Neural cell (in vitro differentiated cells): ENCODE measurements around the gene FOXE3. TPM values are rescaled to one million over a fixed set of nuclear protein-coding genes. Genes with fewer than 3 reads are reported as not detected.

Experiments used
- H2AFZ ChIP-seq: fragments of 200-600, 300-800 bp; sonication (generic), shearing (Covaris generic); 2 replicates; pipeline ENCODE4 v1.6.0; 2014; ENCODE audit warnings: low read depth, mild to moderate bottlenecking, antibody characterized with exemption, low read length, moderate library complexity
- H3F3A ChIP-seq: fragments of 200-600 bp; shearing (Covaris generic); 2 replicates; pipeline ENCODE4 v1.6.1; 2016; ENCODE audit warnings: mild to moderate bottlenecking, moderate library complexity, mixed read lengths, antibody characterized with exemption, low read length; ENCODE audit not compliant: insufficient read depth, poor library complexity, severe bottlenecking
- H3K27ac ChIP-seq: fragments of 200-600, 300-800 bp; sonication (generic), shearing (Covaris generic); 2 replicates; pipeline ENCODE4 v1.5.1; 2014; ENCODE audit warnings: mild to moderate bottlenecking, low read length, moderate library complexity
- H3K27me3 ChIP-seq: fragments of 300-800, 200-600 bp; sonication (generic), shearing (Covaris generic); 2 replicates; pipeline ENCODE4 v1.6.0; 2014; ENCODE audit warnings: mild to moderate bottlenecking, low read depth, low read length, moderate library complexity; ENCODE audit not compliant: insufficient read depth
- H3K36me3 ChIP-seq: fragments of 300-800, 200-600 bp; sonication (generic), shearing (Covaris generic); 2 replicates; pipeline ENCODE4 v1.5.1; 2014; ENCODE audit warnings: mild to moderate bottlenecking, antibody characterized with exemption, low read length, moderate library complexity; ENCODE audit not compliant: insufficient read depth
- H3K4me2 ChIP-seq: fragments of 300-800, 200-600 bp; sonication (generic), shearing (Covaris generic); 2 replicates; pipeline ENCODE4 v1.6.0; 2014; ENCODE audit warnings: mild to moderate bottlenecking, low read length
- H3K4me3 ChIP-seq: fragments of 300-800, 200-600 bp; sonication (generic), shearing (Covaris generic); 2 replicates; pipeline ENCODE4 v1.5.1; 2014; ENCODE audit warnings: mild to moderate bottlenecking, low read length, moderate library complexity
- H3K79me2 ChIP-seq: fragments of 200-600 bp; shearing (Covaris generic); replicated peaks from 2 replicates; pipeline ENCODE4 v1.6.0; 2014; ENCODE audit warnings: mild to moderate bottlenecking, low read length, moderate library complexity; ENCODE audit not compliant: insufficient read depth
- H3K9ac ChIP-seq: fragments of 300-800, 200-600 bp; sonication (generic), shearing (Covaris generic); 2 replicates; pipeline ENCODE4 v1.6.1; 2016; ENCODE audit warnings: mild to moderate bottlenecking, low read length, mixed read lengths
- H3K9me2 ChIP-seq: fragments of 200-600 bp; shearing (Covaris generic); 2 replicates; pipeline ENCODE4 v1.6.1; 2016; ENCODE audit warnings: mild to moderate bottlenecking, low read length, mixed read lengths; ENCODE audit not compliant: insufficient read depth
- H3K9me3 ChIP-seq: fragments of 200-600, 300-800 bp; sonication (generic), shearing (Covaris generic); 2 replicates; pipeline ENCODE4 v1.6.1; 2016; ENCODE audit warnings: mild to moderate bottlenecking, mixed run types, low read length, moderate library complexity, mixed read lengths
- H4K20me1 ChIP-seq: fragments of 200-600 bp; shearing (Covaris generic); 2 replicates; pipeline ENCODE4 v1.6.1; 2016; ENCODE audit warnings: mild to moderate bottlenecking, mixed run types; ENCODE audit not compliant: insufficient read depth
- CTCF ChIP-seq: fragments of 450-650 bp; IDR thresholded peaks from 2 replicates; pipeline ENCODE4 v1.5.1; 2014; ENCODE audit warnings: antibody characterized with exemption, mild to moderate bottlenecking, moderate library complexity; ENCODE audit not compliant: poor library complexity, severe bottlenecking
- EP300 ChIP-seq: fragments of 450-650 bp; conservative IDR thresholded peaks from 2 replicates; pipeline ENCODE4 v1.6.1; 2014; ENCODE audit warnings: antibody characterized with exemption, mild to moderate bottlenecking, moderate library complexity; ENCODE audit not compliant: poor library complexity, severe bottlenecking
- EZH2 ChIP-seq: fragments of 200-600, 300-800 bp; shearing (Covaris generic), sonication (generic); IDR thresholded peaks from 2 replicates; pipeline ENCODE4 v1.6.1; 2014; ENCODE audit warnings: antibody characterized with exemption, low read length, borderline replicate concordance, mild to moderate bottlenecking; ENCODE audit not compliant: insufficient read depth, poor library complexity, severe bottlenecking
- MXI1 ChIP-seq: fragments of 450-650 bp; conservative IDR thresholded peaks from 2 replicates; pipeline ENCODE4 v1.6.1; 2014; ENCODE audit warnings: antibody characterized with exemption, mild to moderate bottlenecking; ENCODE audit not compliant: poor library complexity, severe bottlenecking
- POLR2AphosphoS5 ChIP-seq: IDR thresholded peaks from 2 replicates; pipeline ENCODE4 v1.6.1; 2012
- RAD21 ChIP-seq: fragments of 450-650 bp; conservative IDR thresholded peaks from 2 replicates; pipeline ENCODE4 v1.6.1; 2014; ENCODE audit warnings: antibody characterized with exemption, mild to moderate bottlenecking, moderate library complexity
- REST ChIP-seq: IDR thresholded peaks from 2 replicates; pipeline ENCODE4 v1.6.1; 2012; ENCODE audit warnings: borderline replicate concordance
- SMC3 ChIP-seq: fragments of 450-650 bp; conservative IDR thresholded peaks from 2 replicates; pipeline ENCODE4 v1.6.1; 2014; ENCODE audit warnings: antibody characterized with exemption, mild to moderate bottlenecking, moderate library complexity; ENCODE audit not compliant: poor library complexity
- TAF1 ChIP-seq: IDR thresholded peaks from 2 replicates; pipeline ENCODE4 v1.6.1; 2012; ENCODE audit warnings: low read depth
- polyA plus RNA-seq: library from polyadenylated mRNA; depleted of rRNA; stranded (reverse); fragments of >200 nt; gene quantifications from 2 replicates; pipeline ENCODE4 v1.2.3, GENCODE V29; 2014

The FOXE3 gene
- polyA plus RNA-seq, 1 donor from 2014 or later: not detected

GRCh38 chr1:47438165-47439016, 22.3 kb downstream of the FOXE3 start:
- no peaks in the 10 kb centered on the region for H3F3A ChIP-seq
- H4K20me1 ChIP-seq: no peaks in the 10 kb centered on the region
- no peaks in the 10 kb centered on the region for H3K9me3 ChIP-seq
- no peaks in the 10 kb centered on the region for H3K9me2 ChIP-seq
- no peak overlapping the region for H3K27ac ChIP-seq
- H3K27me3 ChIP-seq: peaks cover 99% of the 10 kb centered on the region
- H3K4me3 ChIP-seq: peak overlapping the region; percentile 60
- TF ChIP-seq SMC3 (no peak), POLR2AphosphoS5 (no peak), EZH2 (peak; percentile 98), TAF1 (no peak)
- H3K9ac ChIP-seq: no peak overlapping the region
- no peak overlapping the region for H3K4me2 ChIP-seq
- no peaks in the 10 kb centered on the region for H3K79me2 ChIP-seq
- H3K36me3 ChIP-seq: no peaks in the 10 kb centered on the region
- no peak overlapping the region for H2AFZ ChIP-seq

GRCh38 chr1:47439017-47439818, 23.1 kb downstream of the FOXE3 start:
- H3K27me3 ChIP-seq: peaks cover 99% of the 10 kb centered on the region

GRCh38 chr1:47439819-47440598, 23.9 kb downstream of the FOXE3 start:
- Histone ChIP-seq H3K9ac (no peak overlapping the region), H3K27me3 (peaks cover 99% of the 10 kb centered on the region), H3K9me2 (no peaks in the 10 kb centered on the region), H3K27ac (no peak overlapping the region), H3F3A (no peaks in the 10 kb centered on the region), H3K4me3 (no peak overlapping the region), H3K79me2 (no peaks in the 10 kb centered on the region), H4K20me1 (no peaks in the 10 kb centered on the region), H2AFZ (no peak overlapping the region), H3K9me3 (no peaks in the 10 kb centered on the region), H3K36me3 (no peaks in the 10 kb centered on the region), H3K4me2 (no peak overlapping the region)
- TF ChIP-seq CTCF (no peak), MXI1 (no peak), RAD21 (no peak), EP300 (no peak), EZH2 (no peak), TAF1 (no peak), POLR2AphosphoS5 (no peak), SMC3 (no peak), REST (no peak)

More at GRCh38 chr1:47439017-47439818, 23.1 kb downstream of the FOXE3 start:
- H2AFZ ChIP-seq: no peak overlapping the region
- TF ChIP-seq EZH2 (peak; percentile 99), POLR2AphosphoS5 (no peak)
- no peak overlapping the region for H3K9ac ChIP-seq
- H3K4me3 ChIP-seq: no peak overlapping the region
- no peaks in the 10 kb centered on the region for H3F3A ChIP-seq
- H3K79me2 ChIP-seq: no peaks in the 10 kb centered on the region
- H4K20me1 ChIP-seq: no peaks in the 10 kb centered on the region
- H3K36me3 ChIP-seq: no peaks in the 10 kb centered on the region
- H3K4me2 ChIP-seq: no peak overlapping the region
- H3K9me2 ChIP-seq: no peaks in the 10 kb centered on the region
- H3K27ac ChIP-seq: no peak overlapping the region
- no peaks in the 10 kb centered on the region for H3K9me3 ChIP-seq
